HG03571 (cell line): ENCODE measurements around the gene TSPAN18.

Experiments
- ATAC-seq: cut with Tn5 transposase; IDR thresholded peaks from one replicate; pipeline ENCODE4 v1.9.1; 2021; ENCODE audit not compliant: unreplicated experiment

Gene TSPAN18

DNA sequence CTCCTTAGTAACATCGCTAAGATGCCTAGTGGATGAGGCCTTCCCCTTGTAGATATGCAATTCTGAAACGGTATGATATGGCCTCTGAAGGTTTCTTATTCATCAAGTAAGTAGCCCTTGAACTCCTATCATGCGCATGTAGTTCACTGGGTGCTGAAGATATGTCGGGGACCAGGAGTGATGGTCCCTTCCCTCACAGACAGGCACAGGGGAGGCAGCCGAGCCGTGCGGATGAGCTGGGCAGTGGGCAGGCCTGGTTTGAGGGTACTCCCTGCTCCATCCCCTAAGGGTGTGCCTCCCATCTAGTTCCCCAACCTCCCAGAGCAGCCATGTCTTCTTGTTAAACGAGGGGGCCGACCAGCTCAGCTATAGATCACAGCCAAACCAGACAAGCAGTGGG is 183.8 kb downstream of the TSPAN18 start:
- no peak for ATAC-seq

- no peak for ATAC-seq
Measured at GRCh38 chr11:44911029-44911814, 184.5 kb downstream of the TSPAN18 start.

GRCh38 chr11:44912270-44912987 is 185.7 kb downstream of the TSPAN18 start:
- ATAC-seq, result no peak

GRCh38 chr11:44913502-44913901 is 186.7 kb downstream of the TSPAN18 start:
- ATAC-seq, result no peak

DNA sequence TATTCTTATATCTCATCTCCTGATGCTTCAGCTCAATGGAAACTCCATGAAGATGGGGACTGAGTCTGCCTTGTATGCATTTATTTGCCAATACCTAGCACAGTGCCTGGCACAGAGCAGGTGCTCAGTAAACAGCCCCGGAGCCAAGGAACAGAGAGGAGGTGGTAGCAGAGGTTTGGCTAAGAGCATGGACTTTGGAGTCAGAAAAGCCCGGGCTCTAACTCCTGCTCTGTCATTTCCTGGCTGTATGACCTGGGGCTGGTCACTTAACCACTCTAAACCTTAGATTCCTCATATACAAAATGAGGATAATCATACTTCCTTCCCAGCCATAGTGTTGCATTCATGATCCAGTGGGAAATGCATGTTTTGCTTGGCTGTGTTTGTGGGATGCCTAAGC is 187.3 kb downstream of the TSPAN18 start:
- no peak for ATAC-seq

DNA sequence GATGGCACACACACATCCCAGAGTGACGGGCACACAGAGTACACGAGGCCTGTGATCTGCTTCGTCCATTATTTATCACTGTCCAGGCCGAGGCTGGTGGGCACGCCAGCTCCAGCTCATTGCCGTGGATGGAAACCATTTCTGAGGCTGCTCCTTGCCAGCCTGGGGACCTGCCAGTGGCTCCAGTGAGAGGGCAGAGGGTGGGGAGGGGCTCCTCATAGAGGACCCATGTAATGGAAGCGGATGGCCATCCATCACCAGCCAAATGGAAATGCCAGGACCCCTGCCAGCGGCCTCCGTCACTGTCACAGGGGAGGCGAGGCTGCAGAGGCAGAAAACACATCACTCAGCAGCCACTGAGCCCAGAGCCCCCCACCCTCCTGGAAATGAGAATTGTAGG is 188.2 kb downstream of the TSPAN18 start:
- ATAC-seq, result no peak

- no peak for ATAC-seq
Measured at GRCh38 chr11:44915621-44916020, 188.9 kb downstream of the TSPAN18 start.

DNA sequence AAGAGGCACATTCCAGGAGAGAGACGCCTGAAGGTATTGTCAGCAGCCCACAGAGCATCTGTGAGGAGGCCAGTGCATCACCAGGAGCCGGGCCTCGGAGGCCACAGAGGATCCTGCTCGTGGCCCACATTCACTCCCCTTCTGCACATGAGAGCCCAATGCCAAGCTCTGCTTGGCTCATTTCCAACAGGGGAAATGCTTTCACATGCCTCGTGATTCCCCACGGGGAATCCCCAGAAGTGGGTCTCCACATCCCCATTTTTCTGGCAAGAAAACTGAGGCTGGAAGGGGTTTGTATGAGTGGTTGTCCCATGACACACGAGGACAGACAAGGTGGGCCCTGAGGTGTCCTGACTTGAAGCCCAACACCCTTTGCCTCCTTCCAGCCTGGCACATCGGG is 189.6 kb downstream of the TSPAN18 start:
- ATAC-seq, result no peak

DNA sequence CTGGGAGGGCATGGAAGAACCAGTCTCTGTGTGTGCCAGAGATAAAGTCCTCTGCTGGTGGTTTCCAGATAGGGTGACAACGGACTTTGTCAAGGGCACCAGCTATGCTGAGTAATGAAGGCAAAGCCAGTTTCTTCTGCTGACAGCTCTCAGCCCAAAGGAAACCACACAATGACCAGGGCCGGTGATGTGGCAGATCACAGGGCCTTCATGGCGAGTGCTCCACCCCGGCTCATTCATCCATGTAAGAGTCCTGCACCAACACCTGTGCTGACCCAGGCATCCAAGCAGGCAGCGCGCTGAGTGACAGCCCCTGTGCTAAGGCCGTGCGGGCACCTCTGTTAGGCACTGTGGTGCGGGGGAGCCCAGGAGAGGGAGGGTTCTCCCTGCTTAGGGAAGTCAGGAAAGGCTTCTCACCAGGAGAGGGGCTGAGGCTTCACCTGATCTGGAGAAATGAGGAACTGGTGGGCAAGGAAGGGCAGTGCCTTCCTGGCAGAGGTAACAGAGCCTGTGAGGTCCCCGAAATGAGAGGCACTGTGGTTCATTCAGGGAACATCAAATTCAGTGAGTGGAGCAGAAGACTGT is 190.1 kb downstream of the TSPAN18 start:
- ATAC-seq, result no peak

GRCh38 chr11:44917741-44918140 is 191.0 kb downstream of the TSPAN18 start:
- no peak for ATAC-seq

- no peak for ATAC-seq
Measured at GRCh38 chr11:44920451-44920850, 193.7 kb downstream of the TSPAN18 start.

DNA sequence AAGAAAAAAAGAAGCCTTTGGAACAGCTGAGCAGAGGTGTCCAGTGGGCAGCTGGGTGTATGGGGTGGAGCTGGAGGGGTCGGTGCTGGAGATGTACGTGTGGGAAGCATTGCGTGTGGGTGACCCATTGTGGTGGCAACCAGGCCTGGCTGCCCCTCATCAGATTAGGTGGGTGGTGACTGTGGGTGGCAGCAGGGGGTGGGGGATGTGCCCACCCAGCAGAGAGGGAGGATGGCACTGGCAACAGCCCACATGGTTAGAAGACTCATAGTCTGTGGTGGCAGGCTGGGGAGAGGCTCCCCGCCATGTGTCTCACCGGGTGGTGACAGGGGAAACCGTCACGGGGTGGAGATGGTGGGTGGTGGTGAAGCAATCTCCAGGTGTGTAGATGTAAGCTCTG is 196.4 kb downstream of the TSPAN18 start:
- no peak for ATAC-seq

- no peak for ATAC-seq
Measured at GRCh38 chr11:44923806-44924205, 197.0 kb downstream of the TSPAN18 start.

DNA sequence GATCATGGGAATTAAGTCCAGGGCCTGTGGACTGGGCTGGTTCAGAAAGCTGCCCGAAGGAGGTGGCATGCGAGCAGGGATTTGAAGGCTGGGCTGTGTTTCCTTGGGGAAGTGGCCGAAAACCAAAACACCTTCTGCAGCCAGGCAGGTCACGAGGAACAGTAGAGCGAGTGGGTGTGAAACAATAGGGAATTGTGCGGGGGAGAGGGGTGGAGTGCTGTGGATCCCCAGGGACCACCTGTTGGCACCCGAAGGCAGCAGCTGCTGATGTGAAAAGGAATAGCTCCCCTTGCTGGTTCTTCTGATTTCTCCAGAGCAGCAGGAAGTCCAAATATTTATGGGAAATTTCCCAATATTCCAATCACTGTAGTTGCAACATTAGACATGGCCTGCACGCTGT is 199.3 kb downstream of the TSPAN18 start:
- no peak for ATAC-seq

GRCh38 chr11:44927174-44927661 is 200.5 kb downstream of the TSPAN18 start:
- ATAC-seq, result no peak

DNA sequence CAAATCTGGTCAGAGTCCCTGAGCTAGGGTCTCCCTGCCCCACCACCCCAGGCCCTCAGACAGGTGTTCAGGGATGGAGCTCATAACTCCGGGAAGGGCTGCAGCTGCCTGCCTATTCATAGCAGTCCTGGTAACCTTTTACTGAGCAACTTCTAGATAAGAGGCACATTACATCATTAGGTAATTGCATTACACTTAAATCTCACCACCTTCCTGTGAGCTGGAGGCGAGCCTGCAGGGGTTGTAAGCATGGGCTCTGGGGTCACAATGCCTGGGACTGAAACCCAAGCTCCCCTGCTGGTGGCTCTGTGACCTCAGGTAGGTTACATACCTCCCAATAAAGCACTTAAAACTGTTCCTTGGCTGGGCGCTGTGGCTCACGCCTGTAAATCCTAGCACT is 201.4 kb downstream of the TSPAN18 start:
- no peak for ATAC-seq

DNA sequence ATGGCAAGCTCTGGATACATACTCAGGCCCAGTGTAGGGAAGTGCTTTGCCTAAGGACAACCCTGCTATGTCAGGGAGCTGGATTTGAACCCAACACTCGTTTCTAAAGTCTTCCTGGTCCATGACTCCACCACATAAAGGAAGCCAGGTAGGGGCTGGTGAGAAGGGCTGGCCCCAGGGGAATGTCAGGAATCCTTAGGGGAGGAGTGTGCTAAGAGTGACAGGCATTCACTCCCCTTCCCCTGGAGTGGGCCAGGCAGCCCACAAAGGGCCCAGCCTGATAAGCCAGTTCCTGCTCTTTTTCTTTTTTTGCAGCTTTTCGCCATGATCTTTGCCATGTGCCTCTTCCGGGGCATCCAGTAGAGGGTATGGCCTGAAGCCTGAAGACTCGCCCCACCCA is 202.1 kb downstream of the TSPAN18 start:
- ATAC-seq, result no peak

DNA sequence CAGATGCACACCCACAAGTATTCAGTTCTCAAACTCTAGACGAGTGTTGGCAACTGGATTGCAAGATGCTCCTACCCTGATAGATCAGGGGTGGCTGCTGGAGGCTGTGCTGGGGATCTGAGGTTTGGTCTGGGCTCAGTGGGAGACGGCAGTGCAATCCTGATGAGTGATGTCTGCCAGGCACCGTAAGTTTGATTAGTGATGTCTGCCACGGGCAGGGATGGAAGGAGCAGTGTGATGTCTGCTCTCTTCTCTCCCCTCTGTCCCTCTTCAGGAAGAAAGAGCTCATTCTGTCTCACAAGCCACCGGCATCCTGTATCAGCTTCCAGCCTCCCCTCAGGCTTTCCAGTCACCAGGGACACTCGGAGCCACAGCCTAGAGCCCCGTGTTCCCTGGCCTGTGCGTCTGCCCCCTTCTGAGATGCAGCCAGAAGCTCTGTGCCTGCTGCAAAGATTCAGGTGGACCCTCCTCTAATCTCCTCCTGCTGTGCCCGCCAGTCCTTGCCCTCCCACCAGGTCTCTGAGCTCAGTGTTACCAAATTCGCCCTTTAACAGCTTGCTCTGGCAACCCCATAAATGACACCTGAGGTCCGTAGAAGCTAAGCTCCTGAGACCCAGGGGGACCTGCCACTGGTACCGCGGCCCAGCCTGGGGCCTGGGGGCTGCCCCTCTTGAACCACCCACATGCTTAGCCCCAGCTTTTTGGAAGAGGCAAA is 204.0 kb downstream of the TSPAN18 start:
- no peak for ATAC-seq

DNA sequence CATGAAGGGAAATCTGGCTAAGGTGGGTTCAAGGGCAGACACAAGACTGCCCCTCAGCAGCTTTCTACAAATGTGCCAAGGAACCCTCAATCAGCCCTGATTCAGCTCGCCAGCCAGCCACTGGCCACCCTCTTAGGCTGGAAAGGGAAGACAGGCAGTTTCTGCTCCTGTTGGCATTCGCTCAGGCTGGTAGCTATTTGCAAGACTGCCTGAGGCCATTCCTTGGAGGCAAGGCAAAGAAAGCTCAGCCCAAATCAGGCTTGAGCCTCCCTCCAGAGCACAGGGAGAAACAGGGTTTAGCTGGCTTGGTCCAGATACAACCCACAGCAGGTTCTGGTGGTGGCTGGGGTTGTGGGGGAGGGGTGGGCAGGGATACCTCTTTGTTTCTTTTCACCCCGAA is 204.7 kb downstream of the TSPAN18 start:
- ATAC-seq, result no peak

- no peak for ATAC-seq
Measured at GRCh38 chr11:44934110-44934509, 207.3 kb downstream of the TSPAN18 start.

GRCh38 chr11:44934735-44935250 is 208.0 kb downstream of the TSPAN18 start:
- no peak for ATAC-seq
